H1 (cell line): Measurements from ENCODE around the gene SLAMF6. TPM values are rescaled to one million over a fixed set of nuclear protein-coding genes. Genes with fewer than 3 reads are reported as not detected.

Source experiments
- CHD7 ChIP-seq: fragments of 300-600 bp; sonication (generic); IDR thresholded peaks from 2 replicates; pipeline ENCODE4 v1.7.1; 2012; ENCODE audit warnings: low read length, moderate library complexity, mild to moderate bottlenecking, inconsistent platforms; ENCODE audit not compliant: insufficient replicate concordance
- MAFK ChIP-seq: IDR thresholded peaks from 2 replicates; pipeline ENCODE4 v1.6.1; 2012; ENCODE audit warnings: low read depth, mild to moderate bottlenecking, improper control_type of control experiment, low read length
- POLR2A ChIP-seq, 2 experiments: IDR thresholded peaks; 1 replicate in 1 of 2; 2 replicates in 1 of 2; pipeline ENCODE4 v1.6.1; 2011; ENCODE audit warnings: low read depth in 2 of 2, low read length in 2 of 2, mild to moderate bottlenecking in 2 of 2; ENCODE audit errors: control extremely low read depth in 1 of 2
- SIX5 ChIP-seq: IDR thresholded peaks from 2 replicates; pipeline ENCODE4 v1.6.1; 2011; ENCODE audit warnings: mild to moderate bottlenecking, low read depth, low read length
- TEAD4 ChIP-seq: IDR thresholded peaks from 2 replicates; pipeline ENCODE4 v1.6.1; 2012; ENCODE audit warnings: low read depth, low read length, inconsistent platforms, mixed read lengths
- polyA plus RNA-seq, 7 experiments: library from polyadenylated mRNA; depleted of rRNA in 3 of 7; stranded (reverse) in 5 of 7; unstranded in 2 of 7; fragments of >200 nt in 5 of 7; fragments of 200-250 nt in 2 of 7; gene quantifications; 1 replicate in 5 of 7; 2 replicates in 1 of 7; 4 replicates in 1 of 7; pipeline versions ENCODE4 v1.2.1 to v1.2.3, GENCODE V29; 2011 to 2013; ENCODE audit warnings: missing spikeins in 2 of 7, mixed read lengths in 2 of 7
- total RNA-seq: library from RNA; stranded (reverse); fragmentation: NEBNext Ultra II Directional; extraction: Animal tissue kit (Norgen Biotek cat#: 25700); gene quantifications from 2 replicates; pipeline ENCODE4 v1.2.1, GENCODE V29; 2021

SLAMF6 gene
- total and polyA plus RNA-seq, 2 of the 8 experiments (the other 6 are each of a cell fraction or from before 2014, with no cell fraction given) = not detected

GRCh38 chr1:160560045-160560705 is 37.1 kb upstream of the SLAMF6 start (continued):
- TF ChIP-seq CHD7 (no peak), POLR2A (IDR thresholded peaks at IDR 0.05; ENCODE audit: control extremely low read depth in 1 of 2, low read depth in 2 of 2, low read length in 2 of 2) (no peak), MAFK (no peak), SIX5 (no peak), TEAD4 (no peak)
